ENCODE results near the gene GPR27. TPM values are rescaled to one million over a fixed set of nuclear protein-coding genes. Genes with fewer than 3 reads are reported as not detected.
A peak's percentile ranks its signal among the peaks of the same experiment; 100 is the strongest.

The GPR27 gene
- total RNA-seq, 1 donor from 2014 or later = 0.70 TPM

- H3K9me3 Mint-ChIP-seq = no peaks in the 10 kb centered on the region
- peaks cover 73% of the 10 kb centered on the region for H3K4me1 Mint-ChIP-seq (ENCODE audit: low read depth)
- H3K4me3 Mint-ChIP-seq = peak overlapping the region; percentile 76
- no peak for DNase-seq (ENCODE audit: low spot score)
- intact Hi-C loops (cut with micrococcal nuclease) = loop anchor here (1.0 to 10.0 kb wide), 12 partner anchors 11 to 1275 kb away; partner anchors contain the start of genes PPP4R2 and SHQ1
- H3K27ac Mint-ChIP-seq = peak overlapping the region; percentile 69
- no peaks in the 10 kb centered on the region for H3K27me3 Mint-ChIP-seq (ENCODE audit: insufficient read depth)
- peaks cover 24% of the 10 kb centered on the region for H3K36me3 Mint-ChIP-seq (ENCODE audit: low read depth)
Observed at GRCh38 chr3:71722693-71723092, 31.0 kb upstream of the GPR27 start.

GRCh38 chr3:71723452-71724170, 30.0 kb upstream of the GPR27 start:
- no peaks in the 10 kb centered on the region for H3K27me3 Mint-ChIP-seq (ENCODE audit: insufficient read depth)
- DNase-seq (ENCODE audit: low spot score) = peak; percentile 69
- peak overlapping the region; percentile 95 for H3K27ac Mint-ChIP-seq
- peaks cover 19% of the 10 kb centered on the region for H3K36me3 Mint-ChIP-seq (ENCODE audit: low read depth)
- H3K4me3 Mint-ChIP-seq = peak overlapping the region; percentile 90
- peaks cover 69% of the 10 kb centered on the region for H3K4me1 Mint-ChIP-seq (ENCODE audit: low read depth)
- no peaks in the 10 kb centered on the region for H3K9me3 Mint-ChIP-seq
- intact Hi-C loops (cut with micrococcal nuclease) = loop anchor here (1.0 to 10.0 kb wide), 12 partner anchors 12 to 1274 kb away; partner anchors contain the start of genes PPP4R2 and SHQ1

GRCh38 chr3:71724171-71724453, 29.5 kb upstream of the GPR27 start:
- Mint-ChIP-seq H3K36me3 (ENCODE audit: low read depth) (peaks cover 19% of the 10 kb centered on the region), H3K4me3 (peak overlapping the region; percentile 90), H3K27me3 (ENCODE audit: insufficient read depth) (no peaks in the 10 kb centered on the region), H3K27ac (peak overlapping the region; percentile 95), H3K4me1 (ENCODE audit: low read depth) (peaks cover 69% of the 10 kb centered on the region), H3K9me3 (no peaks in the 10 kb centered on the region)
- intact Hi-C loops (cut with micrococcal nuclease) = loop anchor here (5.0 to 10.0 kb wide), 6 partner anchors 381 to 1273 kb away; partner anchors contain the start of gene PPP4R2
- no peak for DNase-seq (ENCODE audit: low spot score)

GRCh38 chr3:71724584-71725270, 28.9 kb upstream of the GPR27 start:
- intact Hi-C loops (cut with micrococcal nuclease) = loop anchor here (5.0 to 10.0 kb wide), 9 partner anchors 380 to 1273 kb away; partner anchors contain the start of genes PPP4R2 and RYBP
- peak overlapping the region; percentile 90 for H3K4me3 Mint-ChIP-seq
- H3K36me3 Mint-ChIP-seq (ENCODE audit: low read depth) = peaks cover 15% of the 10 kb centered on the region
- peaks cover 70% of the 10 kb centered on the region for H3K4me1 Mint-ChIP-seq (ENCODE audit: low read depth)
- peak; percentile 28 for DNase-seq (ENCODE audit: low spot score)
- no peaks in the 10 kb centered on the region for H3K9me3 Mint-ChIP-seq
- H3K27ac Mint-ChIP-seq = peak overlapping the region; percentile 95
- no peaks in the 10 kb centered on the region for H3K27me3 Mint-ChIP-seq (ENCODE audit: insufficient read depth)

- Mint-ChIP-seq H3K9me3 (no peaks in the 10 kb centered on the region), H3K27ac (peak within 1 kb of the TSS; percentile 95), H3K4me3 (peak within 1 kb of the TSS; percentile 90), H3K36me3 (ENCODE audit: low read depth) (peaks cover 15% of the 10 kb centered on the region), H3K4me1 (ENCODE audit: low read depth) (peaks cover 75% of the 10 kb centered on the region), H3K27me3 (ENCODE audit: insufficient read depth) (no peaks in the 10 kb centered on the region)
- intact Hi-C loops (cut with micrococcal nuclease) = loop anchor here (5.0 to 10.0 kb wide), 5 partner anchors 379 to 1032 kb away; partner anchors contain the start of gene RYBP
- DNase-seq (ENCODE audit: low spot score) = peak; percentile 43
Observed at GRCh38 chr3:71725271-71725991, 28.2 kb upstream of the GPR27 start, which contains the start of gene EIF4E3. Gene EIF4E3, minus strand, starts transcription at chr3:71725402. Its CDS starts 35 bp downstream, at chr3:71725367.

GRCh38 chr3:71726146-71726545, 27.5 kb upstream of the GPR27 start:
- Mint-ChIP-seq H3K27me3 (ENCODE audit: insufficient read depth) (no peaks in the 10 kb centered on the region), H3K4me1 (ENCODE audit: low read depth) (peaks cover 75% of the 10 kb centered on the region), H3K4me3 (peak overlapping the region; percentile 90), H3K36me3 (ENCODE audit: low read depth) (peaks cover 8% of the 10 kb centered on the region), H3K27ac (peak overlapping the region; percentile 92), H3K9me3 (no peaks in the 10 kb centered on the region)
- peak; percentile 54 for DNase-seq (ENCODE audit: low spot score)
- intact Hi-C loops (cut with micrococcal nuclease) = loop anchor here (5.0 to 10.0 kb wide), 5 partner anchors 379 to 1031 kb away; partner anchors contain the start of gene RYBP

- Mint-ChIP-seq H3K27ac (no peak overlapping the region), H3K4me1 (ENCODE audit: low read depth) (peaks cover 52% of the 10 kb centered on the region), H3K4me3 (no peak overlapping the region), H3K36me3 (ENCODE audit: low read depth) (peaks cover 2% of the 10 kb centered on the region), H3K27me3 (ENCODE audit: insufficient read depth) (peaks cover 2% of the 10 kb centered on the region), H3K9me3 (no peaks in the 10 kb centered on the region)
- no peak for DNase-seq (ENCODE audit: low spot score)
- intact Hi-C loops (cut with micrococcal nuclease) = loop anchor here (5.0 to 10.0 kb wide), 5 partner anchors 376 to 1029 kb away; partner anchors contain the start of gene RYBP
Observed at GRCh38 chr3:71728632-71729342, 24.9 kb upstream of the GPR27 start.

GRCh38 chr3:71732637-71733036, 21.0 kb upstream of the GPR27 start:
- intact Hi-C loops (cut with micrococcal nuclease) = no loop called here

GRCh38 chr3:71733319-71733718, 20.3 kb upstream of the GPR27 start:
- Mint-ChIP-seq H3K27me3 (ENCODE audit: insufficient read depth) (peaks cover 18% of the 10 kb centered on the region), H3K4me1 (ENCODE audit: low read depth) (peaks cover 29% of the 10 kb centered on the region), H3K36me3 (ENCODE audit: low read depth) (no peaks in the 10 kb centered on the region), H3K9me3 (no peaks in the 10 kb centered on the region), H3K4me3 (no peak overlapping the region), H3K27ac (no peak overlapping the region)
- intact Hi-C loops (cut with micrococcal nuclease) = no loop called here
- no peak for DNase-seq (ENCODE audit: low spot score)

More at GRCh38 chr3:71732637-71733036, 21.0 kb upstream of the GPR27 start:
- H3K36me3 Mint-ChIP-seq (ENCODE audit: low read depth) = no peaks in the 10 kb centered on the region
- DNase-seq (ENCODE audit: low spot score) = no peak
- no peaks in the 10 kb centered on the region for H3K9me3 Mint-ChIP-seq
- peaks cover 11% of the 10 kb centered on the region for H3K27me3 Mint-ChIP-seq (ENCODE audit: insufficient read depth)
- H3K4me1 Mint-ChIP-seq (ENCODE audit: low read depth) = peaks cover 32% of the 10 kb centered on the region
- H3K4me3 Mint-ChIP-seq = no peak overlapping the region
- no peak overlapping the region for H3K27ac Mint-ChIP-seq

- peaks cover 24% of the 10 kb centered on the region for H3K27me3 Mint-ChIP-seq (ENCODE audit: insufficient read depth)
- H3K27ac Mint-ChIP-seq = no peak overlapping the region
- no peak for DNase-seq (ENCODE audit: low spot score)
- intact Hi-C loops (cut with micrococcal nuclease) = no loop called here
- peaks cover 14% of the 10 kb centered on the region for H3K4me1 Mint-ChIP-seq (ENCODE audit: low read depth)
- H3K36me3 Mint-ChIP-seq (ENCODE audit: low read depth) = peaks cover 1% of the 10 kb centered on the region
- H3K9me3 Mint-ChIP-seq = no peaks in the 10 kb centered on the region
- no peak overlapping the region for H3K4me3 Mint-ChIP-seq
Observed at GRCh38 chr3:71734881-71735280, 18.8 kb upstream of the GPR27 start.

GRCh38 chr3:71742621-71743020, 11.0 kb upstream of the GPR27 start:
- DNase-seq (ENCODE audit: low spot score) = no peak
- no peak overlapping the region for H3K27ac Mint-ChIP-seq
- no peak overlapping the region for H3K4me3 Mint-ChIP-seq
- peaks cover 44% of the 10 kb centered on the region for H3K9me3 Mint-ChIP-seq
- intact Hi-C loops (cut with micrococcal nuclease) = no loop called here
- H3K4me1 Mint-ChIP-seq (ENCODE audit: low read depth) = no peaks in the 10 kb centered on the region
- peaks cover 6% of the 10 kb centered on the region for H3K36me3 Mint-ChIP-seq (ENCODE audit: low read depth)
- peaks cover 28% of the 10 kb centered on the region for H3K27me3 Mint-ChIP-seq (ENCODE audit: insufficient read depth)

- intact Hi-C loops (cut with micrococcal nuclease) = no loop called here
- Mint-ChIP-seq H3K4me1 (ENCODE audit: low read depth) (no peaks in the 10 kb centered on the region), H3K9me3 (peaks cover 44% of the 10 kb centered on the region), H3K36me3 (ENCODE audit: low read depth) (peaks cover 5% of the 10 kb centered on the region), H3K27me3 (ENCODE audit: insufficient read depth) (peaks cover 30% of the 10 kb centered on the region), H3K27ac (no peak overlapping the region), H3K4me3 (no peak overlapping the region)
- DNase-seq (ENCODE audit: low spot score) = no peak
Observed at GRCh38 chr3:71744738-71745137, 8.9 kb upstream of the GPR27 start.

Data from activated T-helper 1 cell treated with anti-CD3 and anti-CD28 coated beads, Interleukin-12 subunit alpha, Interleukin-12 subunit beta, Interleukin-2, Interleukin-4 antibody, amounts not matched to agents 30 ng/mL and 10 ng/mL and 1 ng/mL, durations not matched to agents 14 hours and 24 hours and 36 hours (primary cell).